H1 (cell line): ENCODE results near the gene MCF2L2. TPM values are rescaled to one million over a fixed set of nuclear protein-coding genes. Genes with fewer than 3 reads are reported as not detected.
A peak's percentile ranks its signal among the peaks of the same experiment; 100 is the strongest.

Source experiments
- CTCF ChIA-PET: fragments of 300-600 bp; sonication (Branson Sonifier 250); formaldehyde crosslinking; loops from one replicate; lab custom pipeline; 2021; ENCODE audit not compliant: partially characterized antibody; lab: Charles Lee
- POLR2A ChIA-PET: fragments of 300-600 bp; sonication (Branson Sonifier 250); formaldehyde crosslinking; loops from one replicate; lab custom pipeline; 2021; ENCODE audit warnings: inconsistent platforms; ENCODE audit not compliant: partially characterized antibody; lab: Charles Lee
- DNase-seq, 2 experiments: peaks; one replicate each; pipeline versions ENCODE4 v3.0.0 to v3.0.0-alpha.2; 2010 to 2022; ENCODE audit warnings: low spot score in 2 of 2, low read depth in 1 of 2, mixed read lengths in 1 of 2
- FAIRE-seq: peaks from 2 replicates; lab custom pipeline; 2011; peaks lifted over from hg19 to GRCh38; lab: Jason Lieb, UNC
- H2AFZ ChIP-seq: 2 replicates; pipeline ENCODE4 v1.8.1; 2012; ENCODE audit warnings: low read length, inconsistent platforms
- H2AK5ac ChIP-seq: 2 replicates; pipeline ENCODE4 v1.6.1; 2013; ENCODE audit warnings: low read depth, low read length
- H2BK120ac ChIP-seq: replicated peaks from 2 replicates; pipeline ENCODE3; 2013; ENCODE audit warnings: low read depth, low read length, inconsistent platforms
- H2BK12ac ChIP-seq: 2 replicates; pipeline ENCODE4 v1.6.1; 2013; ENCODE audit warnings: low read depth, low read length
- H2BK15ac ChIP-seq: 2 replicates; pipeline ENCODE4 v1.6.1; 2013; ENCODE audit warnings: low read length
- H2BK20ac ChIP-seq: 2 replicates; pipeline ENCODE4 v1.6.1; 2013; ENCODE audit warnings: low read length
- H2BK5ac ChIP-seq: 2 replicates; pipeline ENCODE4 v1.6.1; 2013; ENCODE audit warnings: low read depth, low read length
- H3K14ac ChIP-seq: 2 replicates; pipeline ENCODE4 v1.6.1; 2013; ENCODE audit warnings: inconsistent platforms; ENCODE audit not compliant: insufficient read length
- H3K18ac ChIP-seq: 2 replicates; pipeline ENCODE4 v1.6.1; 2013; ENCODE audit warnings: low read length; ENCODE audit errors: extremely low read depth
- H3K23ac ChIP-seq: 2 replicates; pipeline ENCODE4 v1.6.1; 2013; ENCODE audit warnings: inconsistent platforms; ENCODE audit not compliant: insufficient read length
- H3K23me2 ChIP-seq: 2 replicates; pipeline ENCODE4 v1.6.1; 2013; ENCODE audit warnings: low read depth, low read length
- H3K27ac ChIP-seq: 2 replicates; pipeline ENCODE4 v1.6.1; 2011; ENCODE audit warnings: low read depth, low read length, inconsistent platforms
- H3K27me3 ChIP-seq, 4 experiments: replicated peaks in 1 of 4; 1 replicate in 1 of 4; 2 replicates in 3 of 4; pipeline versions ENCODE4 v1.6.1 to v1.8.1; 2011 to 2013; ENCODE audit warnings: low read length in 3 of 4, mild to moderate bottlenecking in 3 of 4, inconsistent platforms in 2 of 4, mixed read lengths in 2 of 4, moderate library complexity in 1 of 4; ENCODE audit not compliant: control insufficient read depth in 3 of 4, insufficient read depth in 3 of 4; ENCODE audit errors: extremely low read depth in 1 of 4
- H3K36me3 ChIP-seq, 4 experiments: 2 replicates each; pipeline versions ENCODE4 v1.6.1 to v1.8.1; 2011 to 2013; ENCODE audit warnings: mild to moderate bottlenecking in 4 of 4, low read length in 3 of 4, moderate library complexity in 2 of 4, control low read depth in 1 of 4, inconsistent platforms in 1 of 4; ENCODE audit not compliant: insufficient read depth in 4 of 4, control insufficient read depth in 2 of 4
- H3K4ac ChIP-seq: replicated peaks from 2 replicates; pipeline ENCODE3; 2013; ENCODE audit warnings: low read length, low read depth, mixed read lengths, inconsistent platforms; ENCODE audit not compliant: insufficient read length
- H3K4me1 ChIP-seq, 4 experiments: replicated peaks in 1 of 4; 1 replicate in 1 of 4; 2 replicates in 3 of 4; pipeline versions ENCODE4 v1.6.1 to v1.8.1; 2011 to 2013; ENCODE audit warnings: low read length in 3 of 4, inconsistent platforms in 2 of 4, mixed read lengths in 1 of 4; ENCODE audit not compliant: insufficient read depth in 4 of 4, control insufficient read depth in 3 of 4
- H3K4me2 ChIP-seq, 2 experiments: 2 replicates each; pipeline versions ENCODE4 v1.6.1 to v1.8.1; 2011 to 2013; ENCODE audit warnings: low read depth in 2 of 2, low read length in 2 of 2, control low read depth in 1 of 2, inconsistent platforms in 1 of 2, mild to moderate bottlenecking in 1 of 2; ENCODE audit not compliant: insufficient read depth in 1 of 2
- H3K4me3 ChIP-seq, 4 experiments: fragments of 200-600, 300-600 bp in 1 of 4; sonication (generic), shearing (Covaris generic), sonication (Bioruptor Twin) in 1 of 4; 2 replicates each; pipeline versions ENCODE4 v1.5.1 to v1.8.1; 2011 to 2016; ENCODE audit warnings: low read length in 4 of 4, low read depth in 3 of 4, control low read depth in 2 of 4, inconsistent platforms in 2 of 4, mild to moderate bottlenecking in 2 of 4, mixed read lengths in 1 of 4, moderate library complexity in 1 of 4; ENCODE audit not compliant: insufficient read depth in 2 of 4; ENCODE audit errors: extremely low read depth in 1 of 4
- H3K56ac ChIP-seq: replicated peaks from 2 replicates; pipeline ENCODE3; 2013; ENCODE audit warnings: low read depth, mild to moderate bottlenecking, mixed read lengths, low read length, inconsistent platforms; ENCODE audit not compliant: insufficient read length
- H3K79me1 ChIP-seq: 2 replicates; pipeline ENCODE4 v1.6.1; 2013; ENCODE audit warnings: low read depth, low read length, control low read depth
- H3K79me2 ChIP-seq, 2 experiments: 2 replicates each; pipeline versions ENCODE4 v1.6.1 to v1.8.1; 2012 to 2013; ENCODE audit warnings: low read length in 2 of 2, mild to moderate bottlenecking in 2 of 2, inconsistent platforms in 1 of 2; ENCODE audit not compliant: insufficient read depth in 2 of 2, control insufficient read depth in 1 of 2
- H3K9ac ChIP-seq, 4 experiments: replicated peaks in 1 of 4; 1 replicate in 1 of 4; 2 replicates in 3 of 4; pipeline versions ENCODE4 v1.6.1 to v1.8.1; 2011 to 2013; ENCODE audit warnings: low read depth in 3 of 4, low read length in 3 of 4, control low read depth in 2 of 4, mild to moderate bottlenecking in 2 of 4, moderate library complexity in 2 of 4, inconsistent platforms in 1 of 4; ENCODE audit errors: extremely low read depth in 1 of 4
- H3K9me3 ChIP-seq, 2 experiments: 2 replicates each; pipeline versions ENCODE4 v1.6.1 to v1.8.1; 2012 to 2013; ENCODE audit warnings: mild to moderate bottlenecking in 2 of 2, moderate library complexity in 2 of 2, control low read depth in 1 of 2, inconsistent platforms in 1 of 2, low read depth in 1 of 2, low read length in 1 of 2, mixed read lengths in 1 of 2; ENCODE audit not compliant: insufficient read depth in 2 of 2
- H4K20me1 ChIP-seq, 2 experiments: replicated peaks in 1 of 2; 2 replicates each; pipeline versions ENCODE3 to v1.8.1; 2011 to 2013; ENCODE audit warnings: inconsistent platforms in 2 of 2, low read length in 2 of 2, mild to moderate bottlenecking in 1 of 2; ENCODE audit not compliant: insufficient read depth in 2 of 2, control insufficient read depth in 1 of 2
- H4K5ac ChIP-seq: 2 replicates; pipeline ENCODE4 v1.6.1; 2013; ENCODE audit warnings: low read length, low read depth, mixed read lengths, inconsistent platforms; ENCODE audit not compliant: insufficient read length
- H4K8ac ChIP-seq: 2 replicates; pipeline ENCODE4 v1.8.0; 2013; ENCODE audit warnings: mild to moderate bottlenecking, moderate library complexity, low read length, inconsistent platforms; ENCODE audit not compliant: insufficient read depth; ENCODE audit errors: extremely low read depth
- H4K91ac ChIP-seq: replicated peaks from 2 replicates; pipeline ENCODE3; 2013; ENCODE audit warnings: low read length, mixed read lengths, inconsistent platforms; ENCODE audit not compliant: insufficient read length
- BCL11A ChIP-seq, 2 experiments: IDR thresholded peaks; one replicate each; pipeline ENCODE4 v1.6.1; 2011; ENCODE audit warnings: low read depth in 2 of 2, low read length in 2 of 2, mild to moderate bottlenecking in 2 of 2
- CBX5 ChIP-seq: fragments of 300-800, 300-1000 bp; sonication (generic); IDR thresholded peaks from 2 replicates; pipeline ENCODE4 v1.7.1; 2016; ENCODE audit warnings: antibody characterized with exemption, low read length, low read depth
- CHD2 ChIP-seq: IDR thresholded peaks from 2 replicates; pipeline ENCODE4 v1.6.1; 2012; ENCODE audit warnings: low read length, improper control_type of control experiment
- CTCF ChIP-seq, 3 experiments: IDR thresholded peaks; 1 replicate in 2 of 3; 2 replicates in 1 of 3; pipeline versions ENCODE4 v1.5.1 to v1.6.1; 2011; ENCODE audit warnings: low read length in 3 of 3, mild to moderate bottlenecking in 3 of 3, inconsistent platforms in 2 of 3, low read depth in 1 of 3, moderate library complexity in 1 of 3; ENCODE audit not compliant: insufficient read depth in 1 of 3; ENCODE audit errors: control extremely low read depth in 1 of 3
- EP300 ChIP-seq, 2 experiments: IDR thresholded peaks; 1 replicate in 1 of 2; 2 replicates in 1 of 2; pipeline ENCODE4 v1.6.1; 2011 to 2012; ENCODE audit warnings: low read depth in 2 of 2, low read length in 2 of 2, mild to moderate bottlenecking in 2 of 2, borderline replicate concordance in 1 of 2, inconsistent platforms in 1 of 2, moderate library complexity in 1 of 2
- GABPA ChIP-seq: IDR thresholded peaks from 2 replicates; pipeline ENCODE4 v1.6.1; 2011; ENCODE audit warnings: mild to moderate bottlenecking, low read length, moderate library complexity, borderline replicate concordance; ENCODE audit not compliant: insufficient read depth
- GTF2F1 ChIP-seq: IDR thresholded peaks from 2 replicates; pipeline ENCODE4 v1.6.1; 2012; ENCODE audit warnings: low read depth, low read length, improper control_type of control experiment, borderline replicate concordance
- POU5F1 ChIP-seq: IDR thresholded peaks from 2 replicates; pipeline ENCODE4 v1.6.1; 2011; ENCODE audit warnings: low read depth, mild to moderate bottlenecking, low read length, moderate library complexity
- SIX5 ChIP-seq: IDR thresholded peaks from 2 replicates; pipeline ENCODE4 v1.6.1; 2011; ENCODE audit warnings: mild to moderate bottlenecking, low read depth, low read length
- SUZ12 ChIP-seq: fragments of 200-600 bp; sonication (generic); IDR thresholded peaks from 2 replicates; pipeline ENCODE4 v1.6.1; 2012; ENCODE audit warnings: mild to moderate bottlenecking, inconsistent platforms, low read length, moderate library complexity, mixed read lengths
- TBP ChIP-seq: IDR thresholded peaks from 2 replicates; pipeline ENCODE4 v1.6.1; 2011; ENCODE audit warnings: low read depth, low read length, improper control_type of control experiment
- WGBS, 2 experiments: shearing (Covaris generic) in 1 of 2; methylation state at CpG; one replicate each; pipeline versions ENCODE4 v1.1.6 to v1.1.7; 2013 to 2015; ENCODE audit warnings: low lambda C conversion rate in 2 of 2, mixed read lengths in 2 of 2, inconsistent platforms in 1 of 2, low coverage in 1 of 2, missing lambda C conversion rate in 1 of 2; ENCODE audit not compliant: insufficient replicate concordance in 2 of 2, insufficient coverage in 1 of 2, insufficient read length in 1 of 2; ENCODE audit errors: extremely low coverage in 1 of 2, missing lambda C conversion rate in 1 of 2; 5-methylcytosine and 5-hydroxymethylcytosine counted together
- polyA plus RNA-seq, 7 experiments: library from polyadenylated mRNA; depleted of rRNA in 3 of 7; stranded (reverse) in 5 of 7; unstranded in 2 of 7; fragments of >200 nt in 5 of 7; fragments of 200-250 nt in 2 of 7; gene quantifications; 1 replicate in 5 of 7; 2 replicates in 1 of 7; 4 replicates in 1 of 7; pipeline versions ENCODE4 v1.2.1 to v1.2.3, GENCODE V29; 2011 to 2013; ENCODE audit warnings: missing spikeins in 2 of 7, mixed read lengths in 2 of 7
- total RNA-seq: library from RNA; stranded (reverse); fragmentation: NEBNext Ultra II Directional; extraction: Animal tissue kit (Norgen Biotek cat#: 25700); gene quantifications from 2 replicates; pipeline ENCODE4 v1.2.1, GENCODE V29; 2021

MCF2L2 gene
- total and polyA plus RNA-seq, 2 of the 8 experiments (the other 6 are each of a cell fraction or from before 2014, with no cell fraction given): 4.1 to 13.7 TPM

GRCh38 chr3:183180784-183181295 is 247.6 kb downstream of the MCF2L2 start:
- Histone ChIP-seq H3K27ac (no peak overlapping the region), H3K79me2 (no peaks in the 10 kb centered on the region), H3K27me3 (peaks cover 0 to 25% (median 20%) of the 10 kb centered on the region in 4 experiments; a peak in 6 of 7 replicates), H3K14ac (no peak overlapping the region), H2BK12ac (no peak overlapping the region), H3K36me3 (no peaks in the 10 kb centered on the region), H3K23ac (no peak overlapping the region), H3K4me3 (no peak overlapping the region), H2BK20ac (no peak overlapping the region), H3K18ac (no peak overlapping the region), H3K56ac (no peak overlapping the region), H3K4ac (no peak overlapping the region), H3K79me1 (no peaks in the 10 kb centered on the region), H2BK15ac (no peak overlapping the region), H3K4me1 (peaks cover 0 to 8% (median 1%) of the 10 kb centered on the region in 4 experiments; a peak in 3 of 7 replicates), H2BK5ac (no peak overlapping the region), H2AK5ac (no peak overlapping the region), H3K9me3 (no peaks in the 10 kb centered on the region), H4K5ac (no peak overlapping the region), H3K23me2 (peaks cover 3% of the 10 kb centered on the region; the same call in 1 of the 2 replicates), H4K8ac (no peak overlapping the region), H3K9ac (no peak overlapping the region), H4K20me1 (no peaks in the 10 kb centered on the region), H4K91ac (no peak overlapping the region), H2BK120ac (no peak overlapping the region), H3K4me2 (peak overlapping the region in 1 of 2 experiments; percentile 49; a peak in 1 of 4 replicates), H2AFZ (no peak overlapping the region)
- POLR2A ChIA-PET: no interaction called here
- CTCF ChIA-PET: interaction anchor here (0.7 to 8.9 kb wide), 4 partner anchors 14 to 202 kb away, joined by 3 to 222 read pairs (median 16); no protein-coding TSS in a partner anchor
- FAIRE-seq (peak; percentile 65), DNase-seq (peak in 1 of 2 experiments; percentile 49)
- WGBS, 2 experiments: 84% methylated on average over 10 of the region's 11 CpGs; no CpG with 5 or more reads in 1 of the 2 experiments
- TF ChIP-seq SIX5 (no peak), CBX5 (no peak), CTCF (IDR thresholded peaks at IDR 0.05; ENCODE audit: control extremely low read depth in 1 of 3, insufficient read depth in 1 of 3, low read depth in 1 of 3, low read length in 3 of 3) (no peak), BCL11A (IDR thresholded peaks at IDR 0.05; ENCODE audit: low read depth in 2 of 2, low read length in 2 of 2) (no peak), CHD2 (no peak), TBP (no peak), SUZ12 (no peak), GTF2F1 (no peak), POU5F1 (no peak), EP300 (IDR thresholded peaks at IDR 0.05; ENCODE audit: borderline replicate concordance in 1 of 2, low read depth in 2 of 2, low read length in 2 of 2) (no peak), GABPA (no peak)
